Colonic mucosa (tissue), 4 donors: Measurements from ENCODE around the gene MACROD2. TPM values are rescaled to one million over a fixed set of nuclear protein-coding genes. Genes with fewer than 3 reads are reported as not detected.

Experiments
- DNase-seq: peaks from one replicate; pipeline ENCODE4 v3.0.0-alpha.2; 2020
- H3K27ac ChIP-seq: fragments of 200-600 bp; one replicate; pipeline ENCODE4 v1.8.0; 2021
- H3K27me3 ChIP-seq: fragments of 200-600 bp; one replicate; pipeline ENCODE4 v1.8.0; 2021
- H3K36me3 ChIP-seq: fragments of 200-600 bp; one replicate; pipeline ENCODE4 v1.8.0; 2021
- H3K4me1 ChIP-seq: fragments of 200-600 bp; one replicate; pipeline ENCODE4 v1.8.0; 2021; ENCODE audit warnings: mild to moderate bottlenecking
- H3K4me3 ChIP-seq: fragments of 200-600 bp; one replicate; pipeline ENCODE4 v1.8.0; 2021
- H3K9ac ChIP-seq, 2 donors: one replicate each; pipeline ENCODE4 v1.7.0; 2013; ENCODE audit warnings: control low read depth in 2 of 2, low read depth in 2 of 2, low read length in 2 of 2
- H3K9me3 ChIP-seq: fragments of 200-600 bp; one replicate; pipeline ENCODE4 v1.8.0; 2021
- CTCF ChIP-seq: fragments of 200-600 bp; IDR thresholded peaks from one replicate; pipeline ENCODE4 v1.8.0; 2022; ENCODE audit warnings: antibody characterized with exemption, mild to moderate bottlenecking
- intact Hi-C: fragments of 100-400 bp; cut with DNase I; formaldehyde crosslinking; loops from one replicate; pipeline ENCODE4 v1.14.1; 2022
- total RNA-seq, 2 donors: library from RNA; stranded (reverse); fragmentation: NEBNext Ultra II Directional in 1 of 2; extraction: Animal tissue kit (Norgen Biotek cat#: 25700) in 1 of 2; gene quantifications; one replicate each; pipeline ENCODE4 v1.2.1, GENCODE V29; 2021
- donor health status: healthy.
- donor health status: DM: no; HTN: no; CAD: no.
- donor health status: DM: no; HTN: no; CAD: no.

The MACROD2 gene
- total RNA-seq, 2 donors from 2014 or later = 3.2 to 3.3 TPM

- intact Hi-C loops = no loop called here
- H3K27me3 ChIP-seq = no peaks in the 10 kb centered on the region
- H3K4me3 ChIP-seq = no peak overlapping the region
- H3K9me3 ChIP-seq = no peaks in the 10 kb centered on the region
- H3K27ac ChIP-seq = no peak overlapping the region
- no peak overlapping the region for H3K9ac ChIP-seq
- TF ChIP-seq CTCF = no peak
- H3K36me3 ChIP-seq = no peaks in the 10 kb centered on the region
- H3K4me1 ChIP-seq = no peaks in the 10 kb centered on the region
- no peak for DNase-seq
These were observed 74.5 kb downstream of the MACROD2 start for GRCh38 chr20:14069796-14070195.

- intact Hi-C loops = no loop called here
- Histone ChIP-seq H3K9ac (no peak overlapping the region), H3K4me3 (no peak overlapping the region), H3K27me3 (no peaks in the 10 kb centered on the region), H3K27ac (no peak overlapping the region), H3K4me1 (no peaks in the 10 kb centered on the region), H3K9me3 (no peaks in the 10 kb centered on the region), H3K36me3 (no peaks in the 10 kb centered on the region)
- no peak for TF ChIP-seq CTCF
- no peak for DNase-seq
These were observed 98.3 kb downstream of the MACROD2 start for GRCh38 chr20:14093652-14094051.

GRCh38 chr20:14098261-14098660 is 102.9 kb downstream of the MACROD2 start:
- Histone ChIP-seq H3K27ac (no peak overlapping the region), H3K4me3 (no peak overlapping the region), H3K9me3 (no peaks in the 10 kb centered on the region), H3K36me3 (no peaks in the 10 kb centered on the region), H3K4me1 (no peaks in the 10 kb centered on the region), H3K9ac (no peak overlapping the region), H3K27me3 (no peaks in the 10 kb centered on the region)
- DNase-seq = no peak
- TF ChIP-seq CTCF = no peak
- intact Hi-C loops = no loop called here

GRCh38 chr20:14113416-14113815 is 118.1 kb downstream of the MACROD2 start:
- no peaks in the 10 kb centered on the region for H3K27me3 ChIP-seq
- H3K4me3 ChIP-seq = no peak overlapping the region
- TF ChIP-seq CTCF = no peak
- no peaks in the 10 kb centered on the region for H3K4me1 ChIP-seq
- intact Hi-C loops = no loop called here
- no peak overlapping the region for H3K9ac ChIP-seq
- no peak overlapping the region for H3K27ac ChIP-seq
- no peaks in the 10 kb centered on the region for H3K36me3 ChIP-seq
- H3K9me3 ChIP-seq = no peaks in the 10 kb centered on the region
- DNase-seq = no peak

GRCh38 chr20:14114065-14114704 is 118.9 kb downstream of the MACROD2 start:
- no peak overlapping the region for H3K27ac ChIP-seq
- DNase-seq = no peak

More at GRCh38 chr20:14114065-14114704, 118.9 kb downstream of the MACROD2 start:
- Histone ChIP-seq H3K9me3 (no peaks in the 10 kb centered on the region), H3K4me3 (no peak overlapping the region), H3K4me1 (no peaks in the 10 kb centered on the region), H3K36me3 (no peaks in the 10 kb centered on the region), H3K9ac (no peak overlapping the region), H3K27me3 (no peaks in the 10 kb centered on the region)
- no peak for TF ChIP-seq CTCF
- intact Hi-C loops = no loop called here
